ENCODE measurements around the gene ABCB10.
"Not testable (repeated sequence)": the region's sequence is repeated elsewhere in the genome, so short reads cannot be mapped to it uniquely, and the experiment has no call there.

Gene ABCB10

GRCh38 chr1:229558460-229559335, at the start of gene ABCB10:
Gene ABCB10 (minus strand): TSS chr1:229558707. CDS start chr1:229558652, 55 bp downstream.
- peak; percentile 91 for DNase-seq

GRCh38 chr1:229607370-229607769, 48.9 kb upstream of the ABCB10 start:
- no peak for DNase-seq

GRCh38 chr1:229603371-229604005, 45.0 kb upstream of the ABCB10 start:
- no peak for DNase-seq

GRCh38 chr1:229600229-229600628, 41.7 kb upstream of the ABCB10 start:
- DNase-seq = no peak

- no peak for DNase-seq
Measured at GRCh38 chr1:229599218-229599954, 40.9 kb upstream of the ABCB10 start.

- no peak for DNase-seq
Measured at GRCh38 chr1:229597877-229598276, 39.4 kb upstream of the ABCB10 start.

GRCh38 chr1:229596925-229597699, 38.6 kb upstream of the ABCB10 start:
- no peak for DNase-seq

GRCh38 chr1:229595876-229596275, 37.4 kb upstream of the ABCB10 start:
- not testable (repeated sequence) for DNase-seq

- no peak for DNase-seq
Measured at GRCh38 chr1:229594227-229595008, 35.9 kb upstream of the ABCB10 start.

- no peak for DNase-seq
Measured at GRCh38 chr1:229593800-229594199, 35.3 kb upstream of the ABCB10 start.

- no peak for DNase-seq
Measured at GRCh38 chr1:229590119-229590518, 31.6 kb upstream of the ABCB10 start.

- no peak for DNase-seq
Measured at GRCh38 chr1:229585338-229585737, 26.8 kb upstream of the ABCB10 start.

GRCh38 chr1:229582715-229583114, 24.2 kb upstream of the ABCB10 start:
- no peak for DNase-seq

GRCh38 chr1:229582011-229582694, 23.6 kb upstream of the ABCB10 start:
- DNase-seq = no peak

GRCh38 chr1:229581485-229581884, 23.0 kb upstream of the ABCB10 start:
- no peak for DNase-seq

- DNase-seq = no peak
Measured at GRCh38 chr1:229579059-229579673, 20.7 kb upstream of the ABCB10 start.

GRCh38 chr1:229578168-229579058, 19.9 kb upstream of the ABCB10 start:
- no peak for DNase-seq

- no peak for DNase-seq
Measured at GRCh38 chr1:229574679-229575442, 16.4 kb upstream of the ABCB10 start.

- DNase-seq = no peak
Measured at GRCh38 chr1:229572286-229572685, 13.8 kb upstream of the ABCB10 start.
